Mucosa of rectum (tissue), 2 donors: ENCODE measurements around the gene ANKRD42.

ENCODE experiments used
- H3K27ac ChIP-seq, 2 donors: one replicate each; pipeline ENCODE4 v1.7.0; 2013; ENCODE audit warnings: inconsistent platforms in 2 of 2, low read depth in 2 of 2, low read length in 2 of 2
- H3K27me3 ChIP-seq, 2 donors: one replicate each; pipeline ENCODE4 v1.7.0; 2013; ENCODE audit warnings: low read length in 2 of 2; ENCODE audit not compliant: control insufficient read depth in 2 of 2, insufficient read depth in 2 of 2
- H3K36me3 ChIP-seq, 2 donors: one replicate each; pipeline ENCODE4 v1.7.0; 2013; ENCODE audit warnings: low read length in 2 of 2; ENCODE audit not compliant: control insufficient read depth in 2 of 2, insufficient read depth in 2 of 2
- H3K4me1 ChIP-seq, 2 donors: one replicate each; pipeline ENCODE4 v1.7.0; 2013; ENCODE audit warnings: low read length in 2 of 2, mild to moderate bottlenecking in 1 of 2; ENCODE audit not compliant: control insufficient read depth in 2 of 2, insufficient read depth in 2 of 2
- H3K4me3 ChIP-seq, 2 donors: one replicate each; pipeline ENCODE4 v1.7.0; 2013; ENCODE audit warnings: low read length in 2 of 2
- H3K9ac ChIP-seq, 2 donors: one replicate each; pipeline ENCODE4 v1.7.0; 2013; ENCODE audit warnings: low read length in 2 of 2, low read depth in 1 of 2, mild to moderate bottlenecking in 1 of 2
- H3K9me3 ChIP-seq, 2 donors: one replicate each; pipeline ENCODE4 v1.7.0; 2013; ENCODE audit warnings: low read length in 2 of 2; ENCODE audit not compliant: control insufficient read depth in 2 of 2
- donor health status: healthy.
- donor health status: Normal muscosa, but diverticular disease.

ANKRD42 gene

GRCh38 chr11:83282084-83282716 lies 88.7 kb downstream of the ANKRD42 start:
- Histone ChIP-seq H3K27me3 (no peaks in the 10 kb centered on the region), H3K9me3 (no peaks in the 10 kb centered on the region), H3K4me1 (peaks cover 3 to 20% of the 10 kb centered on the region in 2 donors), H3K36me3 (peaks cover 5 to 13% of the 10 kb centered on the region in 2 donors), H3K27ac (no peak overlapping the region), H3K9ac (no peak overlapping the region), H3K4me3 (no peak overlapping the region)

- H3K27me3 ChIP-seq: no peaks in the 10 kb centered on the region
- H3K36me3 ChIP-seq: peaks cover 0 to 3% of the 10 kb centered on the region in 2 donors
- H3K4me3 ChIP-seq: peak overlapping the region; percentile 96 to 99
- H3K27ac ChIP-seq: peak overlapping the region; percentile 99
- H3K9ac ChIP-seq: peak overlapping the region; percentile 99
- H3K9me3 ChIP-seq: no peaks in the 10 kb centered on the region
- H3K4me1 ChIP-seq: peaks cover 3 to 20% of the 10 kb centered on the region in 2 donors
These were observed 91.1 kb downstream of the ANKRD42 start for GRCh38 chr11:83284501-83285150.

GRCh38 chr11:83285151-83285770 lies 91.7 kb downstream of the ANKRD42 start:
- peak overlapping the region; percentile 99 for H3K27ac ChIP-seq
- peak overlapping the region; percentile 96 to 99 for H3K4me3 ChIP-seq
- peaks cover 3 to 20% of the 10 kb centered on the region in 2 donors for H3K4me1 ChIP-seq
- no peaks in the 10 kb centered on the region for H3K27me3 ChIP-seq
- H3K36me3 ChIP-seq: no peaks in the 10 kb centered on the region
- peak overlapping the region; percentile 99 for H3K9ac ChIP-seq
- H3K9me3 ChIP-seq: no peaks in the 10 kb centered on the region

- peak within 1 kb of the TSS; percentile 99 for H3K9ac ChIP-seq
- no peaks in the 10 kb centered on the region for H3K9me3 ChIP-seq
- no peaks in the 10 kb centered on the region for H3K27me3 ChIP-seq
- H3K4me1 ChIP-seq: peaks cover 3 to 20% of the 10 kb centered on the region in 2 donors
- peak within 1 kb of the TSS; percentile 96 to 99 for H3K4me3 ChIP-seq
- H3K27ac ChIP-seq: peak within 1 kb of the TSS; percentile 99
- H3K36me3 ChIP-seq: no peaks in the 10 kb centered on the region
These were observed 92.4 kb downstream of the ANKRD42 start, which contains the start of gene CCDC90B for GRCh38 chr11:83285771-83286528. TSS of gene CCDC90B (minus strand) at chr11:83286367. CDS start at chr11:83285972, 395 bp downstream.

- H3K36me3 ChIP-seq: no peaks in the 10 kb centered on the region
- H3K9me3 ChIP-seq: no peaks in the 10 kb centered on the region
- no peak overlapping the region for H3K4me3 ChIP-seq
- H3K4me1 ChIP-seq: peaks cover 3 to 18% of the 10 kb centered on the region in 2 donors
- H3K27ac ChIP-seq: no peak overlapping the region
- no peak overlapping the region for H3K9ac ChIP-seq
- no peaks in the 10 kb centered on the region for H3K27me3 ChIP-seq
These were observed 94.1 kb downstream of the ANKRD42 start for GRCh38 chr11:83287631-83288030.

GRCh38 chr11:83292709-83293456 lies 99.4 kb downstream of the ANKRD42 start:
- Histone ChIP-seq H3K4me1 (no peaks in the 10 kb centered on the region), H3K9me3 (no peaks in the 10 kb centered on the region), H3K27ac (no peak overlapping the region), H3K36me3 (no peaks in the 10 kb centered on the region), H3K27me3 (no peaks in the 10 kb centered on the region), H3K4me3 (peak overlapping the region in 1 of 2 donors; percentile 22), H3K9ac (no peak overlapping the region)

GRCh38 chr11:83293457-83293774 lies 99.9 kb downstream of the ANKRD42 start:
- no peak overlapping the region for H3K27ac ChIP-seq
- no peaks in the 10 kb centered on the region for H3K27me3 ChIP-seq
- no peak overlapping the region for H3K4me3 ChIP-seq
- no peaks in the 10 kb centered on the region for H3K9me3 ChIP-seq
- H3K4me1 ChIP-seq: no peaks in the 10 kb centered on the region
- no peaks in the 10 kb centered on the region for H3K36me3 ChIP-seq
- no peak overlapping the region for H3K9ac ChIP-seq

GRCh38 chr11:83294208-83294607 lies 100.7 kb downstream of the ANKRD42 start:
- no peak overlapping the region for H3K4me3 ChIP-seq
- H3K36me3 ChIP-seq: no peaks in the 10 kb centered on the region
- H3K9ac ChIP-seq: no peak overlapping the region
- H3K27ac ChIP-seq: no peak overlapping the region
- no peaks in the 10 kb centered on the region for H3K4me1 ChIP-seq
- H3K9me3 ChIP-seq: no peaks in the 10 kb centered on the region
- no peaks in the 10 kb centered on the region for H3K27me3 ChIP-seq
